ENCODE results near the gene PDE6C.

DNA sequence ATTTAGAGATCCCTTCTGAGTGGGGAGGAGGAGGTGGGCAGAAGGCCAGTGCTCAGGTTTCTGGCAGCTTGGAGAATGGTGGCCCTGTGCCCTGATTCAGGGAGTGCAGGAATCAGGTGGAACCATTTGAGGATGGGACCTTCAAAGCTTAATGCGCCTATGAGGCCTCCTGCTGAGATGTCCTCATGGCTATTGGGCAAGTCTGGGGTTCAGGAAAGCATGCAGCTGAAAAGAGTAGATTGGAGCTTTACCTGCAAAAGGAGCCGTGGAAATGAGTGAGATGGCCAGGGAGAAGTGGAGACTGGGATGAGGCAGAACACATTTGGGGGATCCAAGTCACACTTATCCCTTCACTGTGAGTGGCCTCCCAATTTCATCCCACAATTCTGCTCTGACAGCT lies 39.7 kb upstream of the PDE6C start:
- TF ChIP-seq, protein P1, sequence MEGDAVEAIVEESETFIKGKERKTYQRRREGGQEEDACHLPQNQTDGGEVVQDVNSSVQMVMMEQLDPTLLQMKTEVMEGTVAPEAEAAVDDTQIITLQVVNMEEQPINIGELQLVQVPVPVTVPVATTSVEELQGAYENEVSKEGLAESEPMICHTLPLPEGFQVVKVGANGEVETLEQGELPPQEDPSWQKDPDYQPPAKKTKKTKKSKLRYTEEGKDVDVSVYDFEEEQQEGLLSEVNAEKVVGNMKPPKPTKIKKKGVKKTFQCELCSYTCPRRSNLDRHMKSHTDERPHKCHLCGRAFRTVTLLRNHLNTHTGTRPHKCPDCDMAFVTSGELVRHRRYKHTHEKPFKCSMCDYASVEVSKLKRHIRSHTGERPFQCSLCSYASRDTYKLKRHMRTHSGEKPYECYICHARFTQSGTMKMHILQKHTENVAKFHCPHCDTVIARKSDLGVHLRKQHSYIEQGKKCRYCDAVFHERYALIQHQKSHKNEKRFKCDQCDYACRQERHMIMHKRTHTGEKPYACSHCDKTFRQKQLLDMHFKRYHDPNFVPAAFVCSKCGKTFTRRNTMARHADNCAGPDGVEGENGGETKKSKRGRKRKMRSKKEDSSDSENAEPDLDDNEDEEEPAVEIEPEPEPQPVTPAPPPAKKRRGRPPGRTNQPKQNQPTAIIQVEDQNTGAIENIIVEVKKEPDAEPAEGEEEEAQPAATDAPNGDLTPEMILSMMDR (IDR thresholded peaks at IDR 0.05) = no peak
- no peak for TF ChIP-seq POLR2A (IDR thresholded peaks at IDR 0.05)
